DOHH2 (cell line): ENCODE measurements around the gene LRRC4B.

ENCODE experiments used
- H3F3A ChIP-seq: fragments of 200-600 bp; sonication (generic), shearing (Covaris generic); 2 replicates; pipeline ENCODE4 v1.6.0; 2016; ENCODE audit warnings: antibody characterized with exemption, mild to moderate bottlenecking; ENCODE audit not compliant: control insufficient read depth, insufficient read depth
- H3K27ac ChIP-seq: fragments of 200-600 bp; sonication (generic); 2 replicates; pipeline ENCODE4 v1.5.1; 2014; ENCODE audit warnings: low read depth, mild to moderate bottlenecking, low read length, moderate library complexity
- H3K27me3 ChIP-seq: fragments of 200-600 bp; sonication (generic); 2 replicates; pipeline ENCODE4 v1.6.1; 2014; ENCODE audit warnings: mild to moderate bottlenecking, low read length, mixed read lengths; ENCODE audit not compliant: control insufficient read depth
- H3K36me3 ChIP-seq: fragments of 200-600 bp; sonication (generic); 2 replicates; pipeline ENCODE4 v1.6.1; 2014; ENCODE audit warnings: mild to moderate bottlenecking, low read length, moderate library complexity, mixed read lengths; ENCODE audit not compliant: control insufficient read depth
- H3K4me1 ChIP-seq: fragments of 200-600 bp; sonication (generic); 2 replicates; pipeline ENCODE4 v1.6.1; 2014; ENCODE audit warnings: mild to moderate bottlenecking, low read length, mixed read lengths; ENCODE audit not compliant: control insufficient read depth
- H3K4me2 ChIP-seq: fragments of 200-600 bp; sonication (generic); 2 replicates; pipeline ENCODE4 v1.6.0; 2014; ENCODE audit warnings: mild to moderate bottlenecking, low read length, moderate library complexity
- H3K4me3 ChIP-seq: fragments of 200-600 bp; sonication (generic); 2 replicates; pipeline ENCODE4 v1.5.1; 2014; ENCODE audit warnings: mild to moderate bottlenecking, low read length, mixed read lengths
- H3K79me2 ChIP-seq: fragments of 200-600 bp; sonication (generic); 2 replicates; pipeline ENCODE4 v1.6.1; 2014; ENCODE audit warnings: mild to moderate bottlenecking, low read length, mixed read lengths; ENCODE audit not compliant: control insufficient read depth
- H3K9me2 ChIP-seq: fragments of 200-600 bp; sonication (generic); replicated peaks from 2 replicates; pipeline ENCODE4 v1.6.1; 2014; ENCODE audit warnings: mild to moderate bottlenecking, low read length, mixed read lengths; ENCODE audit not compliant: control insufficient read depth
- H3K9me3 ChIP-seq: fragments of 200-600 bp; sonication (generic); 2 replicates; pipeline ENCODE4 v1.6.1; 2014; ENCODE audit warnings: antibody characterized with exemption, low read length, mixed read lengths; ENCODE audit not compliant: control insufficient read depth, insufficient read depth
- H4K20me1 ChIP-seq: fragments of 200-600 bp; sonication (generic); 2 replicates; pipeline ENCODE4 v1.6.0; 2014; ENCODE audit warnings: low read depth, mild to moderate bottlenecking, antibody characterized with exemption, low read length, moderate library complexity; ENCODE audit not compliant: control insufficient read depth, insufficient read depth
- EZH2phosphoT487 ChIP-seq: fragments of 200-600 bp; sonication (generic); IDR thresholded peaks from 2 replicates; pipeline ENCODE4 v1.6.1; 2017; ENCODE audit warnings: borderline replicate concordance, mild to moderate bottlenecking, antibody characterized with exemption, low read length, moderate library complexity, mixed read lengths
- TF ChIP-seq, protein P1 (sequence below): fragments of 200-600 bp; sonication (generic); IDR thresholded peaks from one replicate; pipeline ENCODE4 v1.5.1; 2014; ENCODE audit warnings: antibody characterized with exemption, mild to moderate bottlenecking, low read depth, low read length; ENCODE audit not compliant: poor library complexity, severe bottlenecking

Gene LRRC4B

DNA sequence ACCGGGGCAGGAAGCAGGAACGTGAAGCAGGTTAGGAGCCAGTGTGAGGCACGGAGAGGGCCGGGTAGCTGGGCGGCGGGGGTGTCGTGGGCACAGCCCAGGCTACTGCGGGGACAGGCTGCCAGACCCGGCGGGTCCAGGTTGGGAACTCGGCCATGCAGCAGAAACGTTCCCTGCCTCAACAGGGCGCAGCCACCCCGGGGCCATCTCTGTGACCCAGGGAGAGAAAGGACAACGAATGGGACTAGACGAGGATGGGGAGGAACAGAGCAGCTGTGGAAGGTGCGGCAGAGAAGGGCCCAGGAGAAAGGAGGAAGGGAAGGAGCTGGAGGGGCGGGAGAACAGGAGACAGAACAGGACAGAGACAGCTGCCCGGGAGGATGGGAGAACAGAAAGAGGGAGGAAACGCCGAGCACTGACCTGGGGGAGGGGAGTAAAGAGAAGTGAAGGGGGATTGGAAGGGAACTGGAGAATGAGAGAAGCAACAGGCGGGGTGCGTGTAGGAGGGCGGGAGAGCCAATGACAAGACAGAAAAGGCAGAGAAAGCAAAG, 78.7 kb downstream of the LRRC4B start:
- H3K9me2 ChIP-seq = no peaks in the 10 kb centered on the region
- no peaks in the 10 kb centered on the region for H3K79me2 ChIP-seq
- H3K4me1 ChIP-seq = peaks cover 31% of the 10 kb centered on the region
- peaks cover 9% of the 10 kb centered on the region for H3K36me3 ChIP-seq
- H3K4me2 ChIP-seq = no peak overlapping the region
- TF ChIP-seq EZH2phosphoT487 = no peak
- TF ChIP-seq, protein P1, sequence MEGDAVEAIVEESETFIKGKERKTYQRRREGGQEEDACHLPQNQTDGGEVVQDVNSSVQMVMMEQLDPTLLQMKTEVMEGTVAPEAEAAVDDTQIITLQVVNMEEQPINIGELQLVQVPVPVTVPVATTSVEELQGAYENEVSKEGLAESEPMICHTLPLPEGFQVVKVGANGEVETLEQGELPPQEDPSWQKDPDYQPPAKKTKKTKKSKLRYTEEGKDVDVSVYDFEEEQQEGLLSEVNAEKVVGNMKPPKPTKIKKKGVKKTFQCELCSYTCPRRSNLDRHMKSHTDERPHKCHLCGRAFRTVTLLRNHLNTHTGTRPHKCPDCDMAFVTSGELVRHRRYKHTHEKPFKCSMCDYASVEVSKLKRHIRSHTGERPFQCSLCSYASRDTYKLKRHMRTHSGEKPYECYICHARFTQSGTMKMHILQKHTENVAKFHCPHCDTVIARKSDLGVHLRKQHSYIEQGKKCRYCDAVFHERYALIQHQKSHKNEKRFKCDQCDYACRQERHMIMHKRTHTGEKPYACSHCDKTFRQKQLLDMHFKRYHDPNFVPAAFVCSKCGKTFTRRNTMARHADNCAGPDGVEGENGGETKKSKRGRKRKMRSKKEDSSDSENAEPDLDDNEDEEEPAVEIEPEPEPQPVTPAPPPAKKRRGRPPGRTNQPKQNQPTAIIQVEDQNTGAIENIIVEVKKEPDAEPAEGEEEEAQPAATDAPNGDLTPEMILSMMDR = no peak
- peaks cover 8% of the 10 kb centered on the region; the same call in 1 of the 2 replicates for H3K9me3 ChIP-seq
- H3F3A ChIP-seq = peaks cover 11% of the 10 kb centered on the region
- H4K20me1 ChIP-seq = no peaks in the 10 kb centered on the region
- H3K27me3 ChIP-seq = no peaks in the 10 kb centered on the region
- H3K4me3 ChIP-seq = no peak overlapping the region
- no peak overlapping the region for H3K27ac ChIP-seq

DNA sequence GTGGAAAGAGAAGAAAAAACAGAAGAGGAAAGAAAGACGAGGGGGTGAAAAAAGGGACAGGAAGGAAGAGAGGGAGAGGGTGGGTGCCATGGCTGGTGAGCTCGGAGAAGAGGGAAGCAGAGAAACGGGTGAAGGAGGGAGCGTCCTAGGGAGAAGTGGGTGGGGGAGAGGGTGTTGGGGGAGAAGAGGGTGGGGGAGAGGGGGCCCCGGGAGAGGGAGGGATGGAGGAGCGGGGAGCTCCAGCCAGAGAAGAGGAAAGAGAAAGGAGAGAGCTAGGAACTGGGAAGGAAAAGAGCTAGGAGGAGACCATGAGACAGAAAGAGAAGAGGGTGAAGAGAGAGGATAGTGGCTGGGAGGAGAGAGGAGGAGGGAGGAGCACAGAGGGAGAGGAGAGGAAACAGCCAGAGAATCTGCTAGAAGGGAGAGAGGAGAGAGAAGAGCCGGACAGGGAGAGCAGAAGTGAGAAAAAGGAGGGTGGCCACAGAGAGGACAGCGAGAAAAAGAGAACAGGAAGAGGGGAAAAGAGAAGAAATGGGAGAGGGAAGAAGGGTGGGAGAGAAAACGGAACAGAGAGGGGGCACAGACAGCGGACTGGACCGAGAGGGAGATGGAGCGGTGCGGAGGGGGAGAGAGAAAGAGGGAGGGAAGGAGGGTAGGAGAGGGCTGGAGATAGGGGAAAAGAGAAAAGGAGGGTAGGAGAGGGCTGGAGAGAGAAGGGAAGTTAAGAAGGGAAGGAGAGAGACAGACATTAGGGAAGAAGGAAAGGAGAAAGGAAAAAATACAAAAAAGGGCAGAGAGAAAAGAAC, 79.6 kb downstream of the LRRC4B start:
- no peaks in the 10 kb centered on the region for H3K9me2 ChIP-seq
- peaks cover 31% of the 10 kb centered on the region for H3K4me1 ChIP-seq
- H3K4me3 ChIP-seq = 0 out of 2 replicates have a peak overlapping the region, but pooled peaks have one; percentile 11
- H3K27ac ChIP-seq = no peak overlapping the region
- peak overlapping the region; percentile 22; the same call in 1 of the 2 replicates for H3K4me2 ChIP-seq
- peaks cover 11% of the 10 kb centered on the region for H3K36me3 ChIP-seq
- H3K79me2 ChIP-seq = no peaks in the 10 kb centered on the region
- TF ChIP-seq EZH2phosphoT487 = no peak
- TF ChIP-seq, protein P1 = no peak
- H3K27me3 ChIP-seq = no peaks in the 10 kb centered on the region
- H4K20me1 ChIP-seq = no peaks in the 10 kb centered on the region
- peaks cover 8% of the 10 kb centered on the region; the same call in 1 of the 2 replicates for H3K9me3 ChIP-seq
- peaks cover 11% of the 10 kb centered on the region for H3F3A ChIP-seq

DNA sequence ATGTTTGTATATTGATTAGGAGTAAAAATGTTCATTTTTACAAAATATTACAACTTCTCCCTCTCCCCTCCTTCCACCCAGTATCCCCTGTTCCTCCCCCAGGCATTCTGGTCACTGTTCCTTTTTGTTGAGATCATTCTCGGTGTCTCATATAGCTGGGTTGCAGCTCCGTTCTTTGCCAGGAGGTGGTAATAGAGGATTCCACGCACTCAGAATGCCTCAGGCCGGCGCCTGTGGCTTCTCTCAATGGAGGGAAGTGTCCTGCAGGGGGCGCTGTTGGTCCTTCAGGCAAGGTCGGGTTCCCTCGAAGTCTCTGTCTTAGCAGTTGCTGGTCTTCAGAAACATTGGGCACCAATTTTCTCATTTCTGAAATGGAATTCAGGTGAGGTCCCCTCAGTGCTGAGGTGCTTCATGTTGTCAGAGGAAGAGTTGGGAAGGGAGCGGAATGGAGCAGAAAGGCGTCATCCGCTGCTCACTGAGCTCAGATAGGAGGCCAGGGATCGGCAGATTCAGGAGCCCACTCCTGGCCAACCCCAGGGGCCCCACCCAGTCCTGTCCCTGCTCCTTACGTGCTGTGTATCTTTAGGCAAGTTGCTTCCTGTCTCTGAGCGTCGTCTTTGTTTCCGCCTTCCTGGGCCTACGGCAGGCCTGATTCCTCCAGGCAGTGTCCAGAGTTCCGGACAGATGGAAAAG, 81.3 kb downstream of the LRRC4B start:
- Histone ChIP-seq H3F3A (peaks cover 11% of the 10 kb centered on the region), H3K4me1 (peaks cover 23% of the 10 kb centered on the region), H3K36me3 (peaks cover 24% of the 10 kb centered on the region), H3K9me2 (no peaks in the 10 kb centered on the region), H3K9me3 (peaks cover 8% of the 10 kb centered on the region; the same call in 1 of the 2 replicates), H3K27ac (no peak overlapping the region), H3K4me3 (no peak overlapping the region), H3K79me2 (no peaks in the 10 kb centered on the region), H3K4me2 (no peak overlapping the region; the same call in 1 of the 2 replicates), H3K27me3 (no peaks in the 10 kb centered on the region), H4K20me1 (no peaks in the 10 kb centered on the region)
- TF ChIP-seq EZH2phosphoT487 = no peak
- TF ChIP-seq, protein P1 = peak; percentile 91
